Measurements from ENCODE around the gene MRPS10.
"Not testable (repeated sequence)": the region's sequence is repeated elsewhere in the genome, so short reads cannot be mapped to it uniquely, and the experiment has no call there.

The MRPS10 gene

DNA sequence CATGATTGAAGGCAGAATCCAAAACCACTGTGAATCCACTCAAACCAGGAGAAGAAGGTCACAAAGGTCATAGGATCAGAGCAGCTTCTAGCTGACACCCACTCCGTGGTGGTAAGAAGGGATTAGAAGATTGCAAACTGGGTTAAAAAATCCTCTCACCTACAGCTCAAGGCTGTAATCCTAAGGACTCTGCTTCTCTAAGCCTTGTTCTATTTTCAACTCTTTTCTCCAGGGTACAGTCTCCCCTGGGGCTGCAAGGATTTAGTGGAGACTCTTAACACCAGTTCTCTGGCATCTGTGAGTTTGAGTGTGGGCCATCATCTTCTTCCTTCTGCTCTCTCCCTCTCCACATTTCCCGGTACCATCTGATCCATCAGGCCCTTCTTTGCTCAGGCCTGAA is 44.6 kb downstream of the MRPS10 start, which contains the start of gene GUCA1A:
TSS of gene GUCA1A (plus strand) at position 264 of the 400 bp plus-strand sequence. CDS start 250 bp downstream, outside the sequence.
- DNase-seq, result no peak

GRCh38 chr6:42171813-42172581 is 45.7 kb downstream of the MRPS10 start:
- no peak for DNase-seq

- not testable (repeated sequence) for DNase-seq
Observed at GRCh38 chr6:42169780-42170179, 47.9 kb downstream of the MRPS10 start.

DNA sequence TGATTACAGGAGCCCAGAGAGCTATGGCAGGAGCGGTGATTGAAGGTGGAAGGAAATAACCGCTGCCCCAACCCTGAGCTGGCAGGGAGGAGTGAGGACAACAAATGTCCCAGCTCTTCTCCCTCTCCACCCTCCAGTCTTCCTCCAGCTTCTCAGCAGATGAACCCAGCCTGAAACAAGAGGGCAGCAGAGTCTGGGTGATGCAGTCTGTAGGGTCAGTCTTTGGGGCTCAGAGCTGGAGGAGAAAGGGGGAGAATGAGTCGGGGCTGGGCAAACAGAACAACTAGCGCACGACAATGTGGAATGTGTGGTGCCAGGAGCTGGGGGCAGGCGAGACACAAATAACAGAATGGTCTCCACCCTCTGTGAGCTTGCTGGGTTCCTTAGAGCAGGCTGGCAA is 49.0 kb downstream of the MRPS10 start:
- no peak for DNase-seq

GRCh38 chr6:42166444-42167141 is 51.1 kb downstream of the MRPS10 start:
- no peak for DNase-seq

GRCh38 chr6:42165016-42165415 is 52.6 kb downstream of the MRPS10 start:
- DNase-seq, result no peak

DNA sequence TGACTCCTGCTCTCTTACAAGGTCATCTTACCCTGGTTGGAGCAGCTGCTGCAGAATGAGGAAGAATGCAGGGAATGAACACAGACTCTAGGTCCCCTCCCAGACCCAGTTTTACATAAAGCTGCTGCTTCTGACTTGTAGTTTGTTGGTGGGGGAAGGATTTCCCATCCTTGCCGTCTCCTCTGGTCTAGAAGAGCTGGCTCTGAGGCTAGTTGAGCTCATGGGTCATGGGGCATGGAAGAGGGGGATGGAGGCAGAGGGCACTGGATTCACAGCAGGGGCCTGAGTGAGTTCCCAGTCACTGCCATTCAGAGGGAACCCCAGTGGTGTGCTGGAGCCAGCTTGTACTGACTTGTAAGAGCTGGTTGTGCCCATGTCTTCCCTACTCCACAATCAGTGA is 53.7 kb downstream of the MRPS10 start:
- no peak for DNase-seq

DNA sequence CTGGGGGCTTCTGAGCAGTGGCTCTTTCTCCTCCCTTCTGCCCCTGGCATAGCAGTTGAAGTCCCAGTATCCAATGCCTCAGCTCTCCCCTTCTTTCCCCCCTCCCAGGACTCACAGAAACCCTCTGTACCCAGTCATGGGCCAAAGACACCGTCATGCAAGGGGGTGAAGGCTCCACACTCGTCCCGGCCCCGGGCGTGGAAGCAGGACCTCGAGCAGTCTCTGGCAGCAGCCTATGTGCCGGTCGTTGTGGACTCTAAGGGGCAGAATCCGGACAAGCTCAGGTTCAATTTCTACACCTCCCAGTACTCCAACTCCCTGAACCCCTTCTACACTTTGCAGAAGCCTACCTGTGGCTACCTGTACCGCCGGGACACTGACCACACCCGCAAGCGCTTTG is 54.8 kb downstream of the MRPS10 start:
- no peak for DNase-seq

DNA sequence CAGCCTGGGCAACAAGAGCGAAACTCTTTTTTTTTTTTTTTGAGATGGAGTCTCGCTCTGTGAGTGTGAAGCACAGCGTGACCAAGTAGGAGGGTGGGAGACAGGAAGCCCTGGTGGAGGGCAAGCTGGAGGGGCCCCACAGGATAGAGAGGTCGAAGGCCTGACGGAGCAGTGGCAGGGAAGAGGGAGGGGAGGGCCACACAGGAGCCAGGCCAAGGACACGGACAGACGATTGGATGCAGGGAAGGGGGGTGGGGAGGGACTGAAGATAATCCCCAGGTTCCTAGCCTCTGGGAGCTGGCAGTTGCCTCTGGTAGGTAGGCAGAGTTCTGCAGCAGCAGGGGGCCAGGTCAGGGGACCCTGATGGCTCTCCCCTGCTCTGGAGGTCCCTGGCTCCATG is 55.3 kb downstream of the MRPS10 start:
- DNase-seq, result no peak

DNA sequence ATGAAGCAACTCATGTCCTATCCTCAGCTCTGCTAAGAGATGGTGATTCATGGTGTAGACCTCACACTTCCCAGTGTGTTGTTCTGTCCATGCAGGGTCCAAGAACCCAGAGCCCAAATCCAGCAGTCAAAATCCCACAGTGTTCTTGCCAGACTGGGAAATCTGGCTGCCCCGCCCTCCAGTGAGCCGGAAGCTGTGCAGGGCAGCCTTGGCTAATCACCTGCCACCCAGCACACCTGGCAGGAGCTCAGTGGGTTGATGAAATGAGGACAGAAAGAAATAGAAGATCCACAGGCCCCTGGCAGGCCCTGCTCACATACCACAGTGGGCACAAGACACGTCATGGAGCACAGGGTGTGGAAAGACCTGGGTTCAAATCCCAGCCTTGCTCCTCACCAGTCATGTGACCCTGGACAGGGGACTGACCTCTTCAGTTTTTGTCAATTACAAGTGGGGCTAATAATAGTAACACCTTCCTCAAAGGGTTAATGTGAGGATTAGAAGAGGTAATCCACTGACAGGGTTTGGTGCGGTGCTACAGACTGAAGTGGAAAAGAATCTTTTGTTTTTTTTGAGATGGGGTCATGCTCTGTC is 58.1 kb downstream of the MRPS10 start:
- no peak for DNase-seq

DNA sequence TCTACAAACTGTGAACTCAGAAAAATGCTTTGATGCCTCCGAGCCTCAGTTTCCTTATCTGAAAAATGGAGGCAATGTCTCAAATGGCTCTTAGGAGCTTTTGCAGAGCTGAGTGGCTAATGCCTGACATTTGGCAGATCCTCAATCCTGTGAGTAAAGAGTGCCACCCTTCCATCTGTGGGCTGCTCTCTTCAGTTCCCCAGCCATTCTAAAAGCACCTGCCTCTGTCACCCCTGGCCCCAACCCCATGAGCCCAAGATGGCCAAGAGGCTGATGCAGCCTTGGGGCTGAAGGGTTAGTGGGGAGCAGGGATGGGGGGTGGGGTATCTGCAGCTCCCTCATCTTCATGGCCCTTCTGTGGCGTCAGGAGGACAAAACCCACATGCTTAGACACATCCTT is 59.0 kb downstream of the MRPS10 start:
- DNase-seq, result no peak

DNA sequence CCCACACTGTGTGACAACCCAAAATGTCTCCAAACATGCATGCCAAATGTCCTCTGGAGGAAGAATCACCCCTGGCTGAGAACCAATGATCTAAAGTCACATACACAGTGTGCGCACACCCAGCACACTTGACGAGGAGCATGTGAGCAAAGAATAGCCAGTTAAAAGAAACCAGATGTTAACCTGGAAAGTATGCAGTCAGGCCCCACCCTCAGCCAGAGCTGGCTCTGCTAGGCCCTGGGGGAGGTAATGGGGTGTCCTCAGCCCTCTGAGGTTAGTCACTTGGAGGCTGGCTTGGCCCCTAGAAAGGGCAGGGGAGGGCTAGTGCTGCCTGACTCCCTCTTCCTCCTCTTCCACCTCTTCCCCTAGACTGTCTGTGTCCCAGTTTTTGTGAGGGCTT is 59.6 kb downstream of the MRPS10 start:
- no peak for DNase-seq

Measured in SIG-M5 (cell line).